ENCODE measurements around the gene ADD2. TPM values are rescaled to one million over a fixed set of nuclear protein-coding genes. Genes with fewer than 3 reads are reported as not detected.

Gene ADD2
- total RNA-seq, 1 donor from 2014 or later: 0.15 TPM

GRCh38 chr2:70715071-70715985 lies 52.7 kb downstream of the ADD2 start:
- Mint-ChIP-seq H3K27me3 (ENCODE audit: low read depth) (peaks cover 41% of the 10 kb centered on the region), H3K4me1 (ENCODE audit: low read depth) (no peaks in the 10 kb centered on the region), H3K4me3 (ENCODE audit: unreplicated experiment) (no peak overlapping the region), H3K36me3 (ENCODE audit: low read depth) (no peaks in the 10 kb centered on the region), H3K9me3 (ENCODE audit: low read depth) (no peaks in the 10 kb centered on the region), H3K27ac (ENCODE audit: unreplicated experiment) (no peak overlapping the region)
- no peak for DNase-seq (ENCODE audit: low spot score)
- no peak for TF ChIP-seq CTCF (IDR thresholded peaks at IDR 0.05)

- H3K4me1 Mint-ChIP-seq (ENCODE audit: low read depth): no peaks in the 10 kb centered on the region
- H3K27ac Mint-ChIP-seq (ENCODE audit: unreplicated experiment): no peak overlapping the region
- H3K27me3 Mint-ChIP-seq (ENCODE audit: low read depth): peaks cover 40% of the 10 kb centered on the region
Observed at GRCh38 chr2:70714141-70714905, 53.7 kb downstream of the ADD2 start.

GRCh38 chr2:70712916-70713315 lies 55.1 kb downstream of the ADD2 start:
- no peak overlapping the region for H3K4me3 Mint-ChIP-seq (ENCODE audit: unreplicated experiment)
- no peak for TF ChIP-seq CTCF (IDR thresholded peaks at IDR 0.05)

More at GRCh38 chr2:70714141-70714905, 53.7 kb downstream of the ADD2 start:
- Mint-ChIP-seq H3K36me3 (ENCODE audit: low read depth) (no peaks in the 10 kb centered on the region), H3K4me3 (ENCODE audit: unreplicated experiment) (no peak overlapping the region), H3K9me3 (ENCODE audit: low read depth) (no peaks in the 10 kb centered on the region)
- no peak for DNase-seq (ENCODE audit: low spot score)
- TF ChIP-seq CTCF (IDR thresholded peaks at IDR 0.05): no peak

GRCh38 chr2:70711191-70711590 lies 56.8 kb downstream of the ADD2 start:
- no peak overlapping the region for H3K4me3 Mint-ChIP-seq (ENCODE audit: unreplicated experiment)
- H3K27me3 Mint-ChIP-seq (ENCODE audit: low read depth): peaks cover 21% of the 10 kb centered on the region
- H3K36me3 Mint-ChIP-seq (ENCODE audit: low read depth): no peaks in the 10 kb centered on the region
- DNase-seq (ENCODE audit: low spot score): no peak
- TF ChIP-seq CTCF (IDR thresholded peaks at IDR 0.05): no peak
- no peak overlapping the region for H3K27ac Mint-ChIP-seq (ENCODE audit: unreplicated experiment)
- no peaks in the 10 kb centered on the region for H3K9me3 Mint-ChIP-seq (ENCODE audit: low read depth)
- H3K4me1 Mint-ChIP-seq (ENCODE audit: low read depth): no peaks in the 10 kb centered on the region

More at GRCh38 chr2:70712916-70713315, 55.1 kb downstream of the ADD2 start:
- H3K27me3 Mint-ChIP-seq (ENCODE audit: low read depth): peaks cover 34% of the 10 kb centered on the region
- no peak for DNase-seq (ENCODE audit: low spot score)
- no peaks in the 10 kb centered on the region for H3K36me3 Mint-ChIP-seq (ENCODE audit: low read depth)
- H3K4me1 Mint-ChIP-seq (ENCODE audit: low read depth): no peaks in the 10 kb centered on the region
- H3K27ac Mint-ChIP-seq (ENCODE audit: unreplicated experiment): no peak overlapping the region
- H3K9me3 Mint-ChIP-seq (ENCODE audit: low read depth): no peaks in the 10 kb centered on the region

GRCh38 chr2:70710038-70710690 lies 57.8 kb downstream of the ADD2 start:
- DNase-seq (ENCODE audit: low spot score): no peak
- Mint-ChIP-seq H3K4me1 (ENCODE audit: low read depth) (no peaks in the 10 kb centered on the region), H3K27ac (ENCODE audit: unreplicated experiment) (no peak overlapping the region), H3K36me3 (ENCODE audit: low read depth) (no peaks in the 10 kb centered on the region), H3K27me3 (ENCODE audit: low read depth) (peaks cover 18% of the 10 kb centered on the region), H3K4me3 (ENCODE audit: unreplicated experiment) (no peak overlapping the region), H3K9me3 (ENCODE audit: low read depth) (no peaks in the 10 kb centered on the region)
- no peak for TF ChIP-seq CTCF (IDR thresholded peaks at IDR 0.05)

Data from chondrocyte (in vitro differentiated cells).